Testis (tissue), 2 donors: ENCODE measurements around the gene FOXN1.

Source experiments
- POLR2A ChIP-seq: fragments of 450-650 bp; IDR thresholded peaks from one replicate; pipeline ENCODE4 v1.6.1; 2017; ENCODE audit warnings: antibody characterized with exemption, mild to moderate bottlenecking, moderate library complexity
- TF ChIP-seq, protein P1 (sequence below), 3 experiments: fragments of 450-650 bp in 2 of 3; fragments of 200-600 bp in 1 of 3; sonication (generic) in 1 of 3; IDR thresholded peaks; one replicate each; pipeline ENCODE4 v1.5.1; 2016 to 2019; ENCODE audit warnings: antibody characterized with exemption in 3 of 3, mild to moderate bottlenecking in 2 of 3, moderate library complexity in 1 of 3

DNA sequence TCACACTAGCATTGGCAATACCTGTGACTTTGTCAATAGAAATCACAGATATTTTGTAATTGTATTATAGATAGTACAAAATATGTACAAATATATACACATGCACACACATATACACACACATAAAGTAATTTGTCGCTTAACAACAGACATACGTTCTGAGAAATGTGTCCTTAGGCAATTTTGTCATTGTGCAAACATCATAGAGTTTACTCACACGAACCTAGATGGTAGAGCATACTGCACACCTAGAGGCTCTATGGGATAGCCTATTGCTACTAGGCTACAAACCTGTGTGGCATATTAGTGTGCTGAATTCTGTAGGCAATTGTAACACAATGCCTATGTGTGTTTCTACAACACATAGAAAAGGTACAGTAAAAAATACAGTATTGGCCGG, 35.3 kb downstream of the FOXN1 start:
- no peak for TF ChIP-seq POLR2A
- TF ChIP-seq, protein P1, sequence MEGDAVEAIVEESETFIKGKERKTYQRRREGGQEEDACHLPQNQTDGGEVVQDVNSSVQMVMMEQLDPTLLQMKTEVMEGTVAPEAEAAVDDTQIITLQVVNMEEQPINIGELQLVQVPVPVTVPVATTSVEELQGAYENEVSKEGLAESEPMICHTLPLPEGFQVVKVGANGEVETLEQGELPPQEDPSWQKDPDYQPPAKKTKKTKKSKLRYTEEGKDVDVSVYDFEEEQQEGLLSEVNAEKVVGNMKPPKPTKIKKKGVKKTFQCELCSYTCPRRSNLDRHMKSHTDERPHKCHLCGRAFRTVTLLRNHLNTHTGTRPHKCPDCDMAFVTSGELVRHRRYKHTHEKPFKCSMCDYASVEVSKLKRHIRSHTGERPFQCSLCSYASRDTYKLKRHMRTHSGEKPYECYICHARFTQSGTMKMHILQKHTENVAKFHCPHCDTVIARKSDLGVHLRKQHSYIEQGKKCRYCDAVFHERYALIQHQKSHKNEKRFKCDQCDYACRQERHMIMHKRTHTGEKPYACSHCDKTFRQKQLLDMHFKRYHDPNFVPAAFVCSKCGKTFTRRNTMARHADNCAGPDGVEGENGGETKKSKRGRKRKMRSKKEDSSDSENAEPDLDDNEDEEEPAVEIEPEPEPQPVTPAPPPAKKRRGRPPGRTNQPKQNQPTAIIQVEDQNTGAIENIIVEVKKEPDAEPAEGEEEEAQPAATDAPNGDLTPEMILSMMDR (IDR thresholded peaks at IDR 0.05): no peak
